ENCODE results near the gene C2orf92. TPM values are rescaled to one million over a fixed set of nuclear protein-coding genes. Genes with fewer than 3 reads are reported as not detected.

Gene C2orf92
- total RNA-seq, 1 experiment from 2014 or later: 1.0 TPM

- no peak for DNase-seq (ENCODE audit: low read depth)
These were observed 43.3 kb downstream of the C2orf92 start for GRCh38 chr2:97712693-97713295.

GRCh38 chr2:97713296-97714083, 44.0 kb downstream of the C2orf92 start, which contains the start of gene ZAP70:
Gene ZAP70 (plus strand): TSS chr2:97713576. CDS start chr2:97724037, 10,461 bp downstream.
- DNase-seq (ENCODE audit: low read depth): no peak

- DNase-seq (ENCODE audit: low read depth): no peak
These were observed 44.8 kb downstream of the C2orf92 start for GRCh38 chr2:97714084-97714949.

- no peak for DNase-seq (ENCODE audit: low read depth)
These were observed 45.6 kb downstream of the C2orf92 start for GRCh38 chr2:97714950-97715652.

GRCh38 chr2:97715951-97716694, 46.6 kb downstream of the C2orf92 start:
- DNase-seq (ENCODE audit: low read depth): no peak

- DNase-seq (ENCODE audit: low read depth): no peak
These were observed 47.4 kb downstream of the C2orf92 start for GRCh38 chr2:97716695-97717612.

GRCh38 chr2:97717613-97717995, 48.1 kb downstream of the C2orf92 start:
- DNase-seq (ENCODE audit: low read depth): no peak

- DNase-seq (ENCODE audit: low read depth): no peak
These were observed 48.8 kb downstream of the C2orf92 start for GRCh38 chr2:97718051-97718882.

GRCh38 chr2:97718942-97719341, 49.4 kb downstream of the C2orf92 start:
- DNase-seq (ENCODE audit: low read depth): no peak

GRCh38 chr2:97719362-97720155, 50.0 kb downstream of the C2orf92 start:
- no peak for DNase-seq (ENCODE audit: low read depth)

GRCh38 chr2:97720746-97721145, 51.2 kb downstream of the C2orf92 start:
- DNase-seq (ENCODE audit: low read depth): no peak

GRCh38 chr2:97722227-97722626, 52.7 kb downstream of the C2orf92 start:
- no peak for DNase-seq (ENCODE audit: low read depth)

- DNase-seq (ENCODE audit: low read depth): no peak
These were observed 53.9 kb downstream of the C2orf92 start for GRCh38 chr2:97723156-97724072.

- DNase-seq (ENCODE audit: low read depth): no peak
These were observed 54.5 kb downstream of the C2orf92 start for GRCh38 chr2:97724073-97724410.

- no peak for DNase-seq (ENCODE audit: low read depth)
These were observed 55.0 kb downstream of the C2orf92 start for GRCh38 chr2:97724501-97724900.

GRCh38 chr2:97724946-97725688, 55.6 kb downstream of the C2orf92 start:
- DNase-seq (ENCODE audit: low read depth): no peak
